SK-N-SH treated with all-trans-retinoic acid at 6 μM for 48 hours (cell line): ENCODE measurements around the gene CD274.

Source experiments
- ATAC-seq: fragments of 200-7000 bp; cut with Tn5 transposase; 3 replicates; pipeline ENCODE4 v1.9.1; 2020; ENCODE audit warnings: mild to moderate bottlenecking, moderate library complexity
- ARNTL ChIP-seq: fragments of 450-650 bp; formaldehyde crosslinking; IDR thresholded peaks from 2 replicates; pipeline ENCODE4 v1.5.0; 2020; ENCODE audit warnings: low read depth, mild to moderate bottlenecking, moderate library complexity, borderline replicate concordance
- GLIS3 ChIP-seq: fragments of 250-450 bp; sonication (Bioruptor Pico); IDR thresholded peaks from 2 replicates; pipeline ENCODE4 v1.5.0; 2020; ENCODE audit warnings: mild to moderate bottlenecking, moderate library complexity
- ISL1 ChIP-seq: fragments of 250-450 bp; sonication (Bioruptor Pico); IDR thresholded peaks from 2 replicates; pipeline ENCODE4 v2.1.2; 2022; ENCODE audit warnings: mild to moderate bottlenecking, moderate library complexity
- OSR1 ChIP-seq: fragments of 250-450 bp; sonication (Bioruptor Pico); IDR thresholded peaks from 2 replicates; pipeline ENCODE4 v1.8.0; 2022; ENCODE audit warnings: moderate library complexity, mild to moderate bottlenecking, inconsistent platforms
- RARB ChIP-seq: fragments of 250-450 bp; sonication (Bioruptor Pico); IDR thresholded peaks from 2 replicates; pipeline ENCODE4 v1.8.0; 2021; ENCODE audit warnings: mild to moderate bottlenecking, moderate library complexity
- SNAI2 ChIP-seq: fragments of 250-450 bp; sonication (Bioruptor Pico); IDR thresholded peaks from 2 replicates; pipeline ENCODE4 v1.5.0; 2020; ENCODE audit warnings: mild to moderate bottlenecking, moderate library complexity
- TCF4 ChIP-seq: fragments of 250-450 bp; sonication (Bioruptor Pico); IDR thresholded peaks from 2 replicates; pipeline ENCODE4 v1.8.0; 2021; ENCODE audit warnings: mild to moderate bottlenecking, moderate library complexity, borderline replicate concordance
- TOX ChIP-seq: fragments of 250-450 bp; sonication (Bioruptor Pico); IDR thresholded peaks from 2 replicates; pipeline ENCODE4 v1.8.0; 2021; ENCODE audit warnings: mild to moderate bottlenecking, moderate library complexity, borderline replicate concordance
- ZC3H10 ChIP-seq: fragments of 250-450 bp; sonication (Bioruptor Pico); IDR thresholded peaks from 2 replicates; pipeline ENCODE4 v1.5.1; 2021; ENCODE audit warnings: mild to moderate bottlenecking, moderate library complexity
- ZFP3 ChIP-seq: fragments of 250-450 bp; sonication (Bioruptor Pico); IDR thresholded peaks from 2 replicates; pipeline ENCODE4 v1.5.0; 2020; ENCODE audit warnings: mild to moderate bottlenecking, moderate library complexity
- ZFP30 ChIP-seq: fragments of 450-650 bp; formaldehyde crosslinking; IDR thresholded peaks from 2 replicates; pipeline ENCODE4 v1.5.0; 2022; ENCODE audit warnings: mild to moderate bottlenecking, moderate library complexity
- ZNF565 ChIP-seq: fragments of 450-650 bp; formaldehyde crosslinking; conservative IDR thresholded peaks from 2 replicates; pipeline ENCODE4 v1.5.0; 2020; ENCODE audit warnings: low read depth, mild to moderate bottlenecking, moderate library complexity
- TF ChIP-seq, protein P1 (sequence below): fragments of 250-450 bp; sonication (Bioruptor Pico); IDR thresholded peaks from 2 replicates; pipeline ENCODE4 v1.8.0; 2021; ENCODE audit warnings: low read depth, mild to moderate bottlenecking, moderate library complexity, borderline replicate concordance
- TF ChIP-seq, protein P2 (sequence below): fragments of 250-450 bp; sonication (Bioruptor Pico); IDR thresholded peaks from 2 replicates; pipeline ENCODE4 v1.5.0; 2020; ENCODE audit warnings: mild to moderate bottlenecking, moderate library complexity

CD274 gene

DNA sequence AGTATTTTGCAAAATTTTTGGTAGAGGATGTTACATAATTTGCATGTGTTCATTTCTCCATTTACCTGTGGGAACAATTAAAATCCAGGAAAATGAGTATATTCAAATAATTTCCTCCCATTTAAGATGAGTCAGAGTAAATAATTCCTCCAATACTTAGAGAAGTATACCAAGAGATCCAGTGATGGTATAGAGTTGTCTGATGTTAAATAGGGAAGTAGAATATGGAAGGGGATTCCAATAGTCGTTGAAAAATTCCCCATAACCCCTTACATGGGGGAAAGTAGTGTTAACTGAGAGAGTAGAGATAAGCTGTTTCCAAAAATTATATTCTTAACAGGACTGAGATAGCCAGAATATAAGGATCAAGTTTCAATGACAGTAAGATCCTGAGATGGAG lies 15.7 kb downstream of the CD274 start:
- ATAC-seq = no peak
- no peak for TF ChIP-seq ISL1
- TF ChIP-seq ARNTL (CRISPR knock-in tag) = no peak
- TF ChIP-seq GLIS3 = no peak
- TF ChIP-seq TOX (CRISPR knock-in tag) = no peak
- TF ChIP-seq, protein P1, sequence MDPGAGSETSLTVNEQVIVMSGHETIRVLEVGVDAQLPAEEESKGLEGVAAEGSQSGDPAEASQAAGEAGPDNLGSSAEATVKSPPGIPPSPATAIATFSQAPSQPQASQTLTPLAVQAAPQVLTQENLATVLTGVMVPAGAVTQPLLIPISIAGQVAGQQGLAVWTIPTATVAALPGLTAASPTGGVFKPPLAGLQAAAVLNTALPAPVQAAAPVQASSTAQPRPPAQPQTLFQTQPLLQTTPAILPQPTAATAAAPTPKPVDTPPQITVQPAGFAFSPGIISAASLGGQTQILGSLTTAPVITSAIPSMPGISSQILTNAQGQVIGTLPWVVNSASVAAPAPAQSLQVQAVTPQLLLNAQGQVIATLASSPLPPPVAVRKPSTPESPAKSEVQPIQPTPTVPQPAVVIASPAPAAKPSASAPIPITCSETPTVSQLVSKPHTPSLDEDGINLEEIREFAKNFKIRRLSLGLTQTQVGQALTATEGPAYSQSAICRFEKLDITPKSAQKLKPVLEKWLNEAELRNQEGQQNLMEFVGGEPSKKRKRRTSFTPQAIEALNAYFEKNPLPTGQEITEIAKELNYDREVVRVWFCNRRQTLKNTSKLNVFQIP (CRISPR knock-in tag) = no peak
- TF ChIP-seq ZFP30 (CRISPR knock-in tag) = no peak
- TF ChIP-seq, protein P2, sequence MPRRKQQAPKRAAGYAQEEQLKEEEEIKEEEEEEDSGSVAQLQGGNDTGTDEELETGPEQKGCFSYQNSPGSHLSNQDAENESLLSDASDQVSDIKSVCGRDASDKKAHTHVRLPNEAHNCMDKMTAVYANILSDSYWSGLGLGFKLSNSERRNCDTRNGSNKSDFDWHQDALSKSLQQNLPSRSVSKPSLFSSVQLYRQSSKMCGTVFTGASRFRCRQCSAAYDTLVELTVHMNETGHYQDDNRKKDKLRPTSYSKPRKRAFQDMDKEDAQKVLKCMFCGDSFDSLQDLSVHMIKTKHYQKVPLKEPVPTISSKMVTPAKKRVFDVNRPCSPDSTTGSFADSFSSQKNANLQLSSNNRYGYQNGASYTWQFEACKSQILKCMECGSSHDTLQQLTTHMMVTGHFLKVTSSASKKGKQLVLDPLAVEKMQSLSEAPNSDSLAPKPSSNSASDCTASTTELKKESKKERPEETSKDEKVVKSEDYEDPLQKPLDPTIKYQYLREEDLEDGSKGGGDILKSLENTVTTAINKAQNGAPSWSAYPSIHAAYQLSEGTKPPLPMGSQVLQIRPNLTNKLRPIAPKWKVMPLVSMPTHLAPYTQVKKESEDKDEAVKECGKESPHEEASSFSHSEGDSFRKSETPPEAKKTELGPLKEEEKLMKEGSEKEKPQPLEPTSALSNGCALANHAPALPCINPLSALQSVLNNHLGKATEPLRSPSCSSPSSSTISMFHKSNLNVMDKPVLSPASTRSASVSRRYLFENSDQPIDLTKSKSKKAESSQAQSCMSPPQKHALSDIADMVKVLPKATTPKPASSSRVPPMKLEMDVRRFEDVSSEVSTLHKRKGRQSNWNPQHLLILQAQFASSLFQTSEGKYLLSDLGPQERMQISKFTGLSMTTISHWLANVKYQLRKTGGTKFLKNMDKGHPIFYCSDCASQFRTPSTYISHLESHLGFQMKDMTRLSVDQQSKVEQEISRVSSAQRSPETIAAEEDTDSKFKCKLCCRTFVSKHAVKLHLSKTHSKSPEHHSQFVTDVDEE (CRISPR knock-in tag) = no peak

DNA sequence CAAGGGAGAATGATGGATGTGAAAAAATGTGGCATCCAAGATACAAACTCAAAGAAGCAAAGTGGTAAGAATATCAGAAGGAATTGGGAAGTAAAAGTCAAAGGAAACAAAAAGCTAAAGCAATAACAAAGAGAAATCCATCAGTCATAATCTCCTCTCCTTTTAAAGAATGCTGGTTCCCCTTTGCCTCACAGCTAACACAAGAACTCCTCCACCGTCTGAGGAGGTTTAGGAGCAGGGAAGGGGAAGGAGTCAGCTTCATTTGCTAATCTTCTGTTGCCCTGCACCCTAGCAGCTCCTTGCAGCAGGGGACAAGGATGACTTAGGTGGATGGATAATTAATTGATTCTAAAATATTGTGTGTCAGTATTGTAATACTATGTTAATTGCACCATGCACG lies 16.4 kb downstream of the CD274 start:
- TF ChIP-seq ISL1 (no peak), TOX (CRISPR knock-in tag) (no peak), ZNF565 (CRISPR knock-in tag) (no peak), ZFP30 (CRISPR knock-in tag) (no peak), RARB (CRISPR knock-in tag) (no peak), ZFP3 (CRISPR knock-in tag) (no peak), GLIS3 (no peak), OSR1 (CRISPR knock-in tag) (no peak)
- TF ChIP-seq, protein P1 (CRISPR knock-in tag) = no peak
- no peak for ATAC-seq

DNA sequence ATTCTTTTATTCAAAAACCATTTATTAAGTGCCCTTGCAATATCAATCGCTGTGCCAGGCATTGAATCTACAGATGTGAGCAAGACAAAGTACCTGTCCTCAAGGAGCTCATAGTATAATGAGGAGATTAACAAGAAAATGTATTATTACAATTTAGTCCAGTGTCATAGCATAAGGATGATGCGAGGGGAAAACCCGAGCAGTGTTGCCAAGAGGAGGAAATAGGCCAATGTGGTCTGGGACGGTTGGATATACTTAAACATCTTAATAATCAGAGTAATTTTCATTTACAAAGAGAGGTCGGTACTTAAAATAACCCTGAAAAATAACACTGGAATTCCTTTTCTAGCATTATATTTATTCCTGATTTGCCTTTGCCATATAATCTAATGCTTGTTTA lies 18.5 kb downstream of the CD274 start:
- ATAC-seq = no peak
- TF ChIP-seq ZC3H10 (CRISPR knock-in tag) (no peak), OSR1 (CRISPR knock-in tag) (no peak), ARNTL (CRISPR knock-in tag) (no peak), RARB (CRISPR knock-in tag) (no peak)
- TF ChIP-seq, protein P2 (CRISPR knock-in tag) = no peak

DNA sequence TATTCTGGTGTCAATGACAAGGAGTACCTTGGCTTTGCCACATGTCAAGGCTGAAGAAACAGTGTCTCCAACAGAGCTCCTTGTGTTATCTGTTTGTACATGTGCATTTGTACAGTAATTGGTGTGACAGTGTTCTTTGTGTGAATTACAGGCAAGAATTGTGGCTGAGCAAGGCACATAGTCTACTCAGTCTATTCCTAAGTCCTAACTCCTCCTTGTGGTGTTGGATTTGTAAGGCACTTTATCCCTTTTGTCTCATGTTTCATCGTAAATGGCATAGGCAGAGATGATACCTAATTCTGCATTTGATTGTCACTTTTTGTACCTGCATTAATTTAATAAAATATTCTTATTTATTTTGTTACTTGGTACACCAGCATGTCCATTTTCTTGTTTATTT lies 19.8 kb downstream of the CD274 start:
- peak; percentile 45; the same call in 1 of the 3 replicates for ATAC-seq
- TF ChIP-seq TCF4 (CRISPR knock-in tag) (no peak), OSR1 (CRISPR knock-in tag) (no peak), SNAI2 (no peak), ZC3H10 (CRISPR knock-in tag) (no peak)
- TF ChIP-seq, protein P2 (CRISPR knock-in tag) = no peak
